ENCODE data around the gene GPR152. TPM values are rescaled to one million over a fixed set of nuclear protein-coding genes. Genes with fewer than 3 reads are reported as not detected.

Gene GPR152
- total and polyA plus RNA-seq, 7 experiments from 2014 or later = 1.4 to 1.5 TPM; not detected in 5

DNA sequence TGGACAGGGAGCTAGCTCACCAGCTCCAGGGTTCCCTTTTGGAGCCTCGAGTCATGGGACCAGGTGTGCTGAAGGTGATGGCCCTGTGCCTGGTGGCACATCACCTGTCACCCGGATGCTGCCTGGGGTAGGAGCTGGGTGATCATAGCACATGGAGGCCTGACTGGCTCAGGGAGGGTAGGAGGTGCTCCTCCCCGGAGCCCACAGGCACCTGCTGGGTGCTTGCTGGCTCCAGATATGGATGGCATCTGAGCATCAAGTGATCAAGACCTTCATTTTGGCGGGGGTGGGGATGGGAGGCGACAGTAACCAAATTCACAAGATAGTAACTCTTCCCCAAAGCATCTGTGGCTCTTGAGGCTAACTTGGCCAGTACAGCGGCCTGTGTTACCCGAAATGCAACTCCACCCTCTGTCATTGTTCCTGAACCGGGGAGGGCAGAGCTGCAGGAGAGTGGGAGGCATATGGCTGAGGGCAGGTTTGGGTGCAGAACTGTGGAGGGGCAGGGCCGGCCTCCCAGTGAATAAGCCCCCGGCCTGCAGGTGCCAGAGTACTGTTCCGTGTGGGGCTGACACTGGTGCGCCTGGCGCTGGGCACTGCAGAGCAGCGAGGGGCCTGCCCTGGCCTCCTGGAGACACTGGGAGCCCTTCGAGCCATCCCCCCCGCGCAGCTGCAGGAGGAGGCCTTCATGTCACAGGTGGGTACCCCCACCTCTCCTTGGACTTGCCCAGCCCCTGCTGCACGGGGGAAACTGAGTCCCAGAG lies 43.9 kb downstream of the GPR152 start:
- Histone ChIP-seq H3K27ac (ENCODE audit: low read depth, low read length) (peak overlapping the region; percentile 87), H3K4me1 (ENCODE audit: control insufficient read depth in 2 of 2, insufficient read depth in 2 of 2, low read length in 2 of 2) (peaks cover 80 to 83% of the 10 kb centered on the region in 2 donors), H3K27me3 (ENCODE audit: control insufficient read depth in 2 of 2, insufficient read depth in 2 of 2, low read length in 2 of 2) (no peaks in the 10 kb centered on the region), H3K9me3 (ENCODE audit: control insufficient read depth in 2 of 3, low read length in 3 of 3) (no peaks in the 10 kb centered on the region), H3K36me3 (ENCODE audit: control insufficient read depth in 2 of 3, insufficient read depth in 3 of 3, low read length in 3 of 3) (peaks cover 0 to 25% (median 5%) of the 10 kb centered on the region in 3 experiments), H3K4me3 (ENCODE audit: low read length) (peak overlapping the region; percentile 98)
- Mint-ChIP-seq H3K27ac (peak overlapping the region; percentile 91 to 95 (median 93)), H3K4me1 (peaks cover 51 to 86% (median 80%) of the 10 kb centered on the region in 7 donors), H3K4me3 (peak overlapping the region; percentile 90 to 100 (median 98)), H3K36me3 (peaks cover 0 to 52% (median 11%) of the 10 kb centered on the region in 5 donors), H3K27me3 (peaks cover 0 to 5% (median 0%) of the 10 kb centered on the region in 5 donors), H3K9me3 (peaks cover 0 to 3% (median 0%) of the 10 kb centered on the region in 11 donors)
- ATAC-seq (peak; percentile 10), DNase-seq (peak in 4 of 9 donors; percentile 31 to 49 (median 33))
- POLR2A ChIA-PET = interaction anchor here (0.5 to 25.4 kb wide), 23 partner anchors 10 to 1478 kb away, joined by 3 to 1530 read pairs (median 4); partner anchors contain the start of genes AIP, CARNS1, CORO1B and PTPRCAP
- intact Hi-C loops (cut with micrococcal nuclease) = loop anchor here (1.0 kb wide), 4 partner anchors 9 to 56 kb away; partner anchors contain the start of gene PTPRCAP (in 1 of the 2)
- CTCF ChIA-PET = interaction anchor here (0.9 to 2.3 kb wide), 6 partner anchors 10 to 29 kb away, joined by 3 to 8 read pairs (median 4); partner anchors contain the start of gene PTPRCAP

DNA sequence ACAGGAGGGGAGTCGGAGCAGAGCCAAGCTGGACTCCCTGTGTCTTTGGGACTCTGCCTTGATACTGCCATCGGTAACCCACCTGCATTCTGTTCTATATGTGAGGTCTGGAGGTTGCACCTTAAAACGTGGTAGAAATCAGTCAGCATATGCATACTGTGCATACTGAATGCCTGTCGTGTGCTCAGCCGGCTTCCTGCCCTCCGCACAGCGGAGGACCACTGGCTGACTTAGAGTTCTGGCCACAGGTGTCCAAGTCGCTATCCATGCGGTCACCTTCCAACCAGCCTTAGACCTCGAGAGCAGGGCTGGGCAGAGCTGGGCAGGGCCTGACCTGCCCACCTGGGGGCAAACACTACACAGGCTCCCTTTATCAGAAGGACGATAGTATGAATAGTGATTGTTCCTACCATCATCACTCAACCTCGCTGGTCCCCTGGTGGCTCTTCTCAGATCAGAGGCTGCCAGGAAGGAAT lies 44.8 kb downstream of the GPR152 start:
- Histone ChIP-seq H3K4me3 (ENCODE audit: low read length) (peak overlapping the region; percentile 98), H3K27ac (ENCODE audit: low read depth, low read length) (peak overlapping the region; percentile 87), H3K27me3 (ENCODE audit: control insufficient read depth in 2 of 2, insufficient read depth in 2 of 2, low read length in 2 of 2) (no peaks in the 10 kb centered on the region), H3K36me3 (ENCODE audit: control insufficient read depth in 2 of 3, insufficient read depth in 3 of 3, low read length in 3 of 3) (peaks cover 0 to 25% (median 5%) of the 10 kb centered on the region in 3 experiments), H3K9me3 (ENCODE audit: control insufficient read depth in 2 of 3, low read length in 3 of 3) (no peaks in the 10 kb centered on the region), H3K4me1 (ENCODE audit: control insufficient read depth in 2 of 2, insufficient read depth in 2 of 2, low read length in 2 of 2) (peaks cover 80 to 84% of the 10 kb centered on the region in 2 donors)
- peaks cover 0 to 52% (median 11%) of the 10 kb centered on the region in 5 donors for H3K36me3 Mint-ChIP-seq
- CTCF ChIA-PET = interaction anchor here (0.7 to 2.3 kb wide), 11 partner anchors 11 to 98 kb away, joined by 3 to 8 read pairs (median 5); partner anchors contain the start of genes PITPNM1, PTPRCAP and TMEM134
- H3K4me1 Mint-ChIP-seq = peaks cover 42 to 80% (median 75%) of the 10 kb centered on the region in 7 donors
- H3K4me3 Mint-ChIP-seq = peak overlapping the region; percentile 90 to 100 (median 98)
- DNase-seq (no peak), ATAC-seq (no peak)
- intact Hi-C loops (cut with micrococcal nuclease) = no loop called here
- POLR2A ChIA-PET = interaction anchor here (0.5 to 25.4 kb wide), 17 partner anchors 12 to 136 kb away, joined by 3 to 1530 read pairs (median 5); partner anchors contain the start of genes AIP, CARNS1, CORO1B and PTPRCAP
- H3K9me3 Mint-ChIP-seq = peaks cover 0 to 3% (median 0%) of the 10 kb centered on the region in 11 donors
- no peaks in the 10 kb centered on the region for H3K27me3 Mint-ChIP-seq
- peak overlapping the region; percentile 91 to 95 (median 93) for H3K27ac Mint-ChIP-seq

GRCh38 chr11:67406969-67407687 lies 45.4 kb downstream of the GPR152 start:
- Mint-ChIP-seq H3K27ac (peak overlapping the region; percentile 90 to 95 (median 92)), H3K4me3 (peak overlapping the region; percentile 90 to 100 (median 98)), H3K27me3 (no peaks in the 10 kb centered on the region), H3K9me3 (peaks cover 0 to 3% (median 0%) of the 10 kb centered on the region in 11 donors), H3K4me1 (peaks cover 38 to 74% (median 69%) of the 10 kb centered on the region in 7 donors), H3K36me3 (peaks cover 0 to 52% (median 11%) of the 10 kb centered on the region in 5 donors)
- H3K27me3 ChIP-seq (ENCODE audit: control insufficient read depth in 2 of 2, insufficient read depth in 2 of 2, low read length in 2 of 2) = no peaks in the 10 kb centered on the region
- intact Hi-C loops (cut with micrococcal nuclease) = no loop called here
- peaks cover 80 to 84% of the 10 kb centered on the region in 2 donors for H3K4me1 ChIP-seq (ENCODE audit: control insufficient read depth in 2 of 2, insufficient read depth in 2 of 2, low read length in 2 of 2)
- no peaks in the 10 kb centered on the region for H3K9me3 ChIP-seq (ENCODE audit: control insufficient read depth in 2 of 3, low read length in 3 of 3)
- no peak for ATAC-seq
- H3K27ac ChIP-seq (ENCODE audit: low read depth, low read length) = peak overlapping the region; percentile 87
- peak overlapping the region; percentile 98 for H3K4me3 ChIP-seq (ENCODE audit: low read length)
- ChIA-PET POLR2A (interaction anchor here (0.8 to 25.4 kb wide), 10 partner anchors 12 to 77 kb away, joined by 3 to 1530 read pairs (median 8); partner anchors contain the start of genes AIP, CARNS1, PTPRCAP and RAD9A), CTCF (interaction anchor here (0.7 to 1.3 kb wide), 8 partner anchors 13 to 98 kb away, joined by 3 to 6 read pairs (median 4); partner anchors contain the start of genes PITPNM1, PTPRCAP and TMEM134)
- H3K36me3 ChIP-seq (ENCODE audit: control insufficient read depth in 2 of 3, insufficient read depth in 3 of 3, low read length in 3 of 3) = peaks cover 0 to 25% (median 5%) of the 10 kb centered on the region in 3 experiments
- peak in 3 of 9 donors; percentile 19 to 33 (median 27) for DNase-seq

GRCh38 chr11:67406420-67406968 lies 46.0 kb downstream of the GPR152 start:
- peaks cover 0 to 3% (median 0%) of the 10 kb centered on the region in 11 donors for H3K9me3 Mint-ChIP-seq
- Histone ChIP-seq H3K36me3 (ENCODE audit: control insufficient read depth in 2 of 3, insufficient read depth in 3 of 3, low read length in 3 of 3) (peaks cover 0 to 25% (median 5%) of the 10 kb centered on the region in 3 experiments), H3K4me3 (ENCODE audit: low read length) (peak overlapping the region; percentile 98), H3K27ac (ENCODE audit: low read depth, low read length) (peak overlapping the region; percentile 87), H3K4me1 (ENCODE audit: control insufficient read depth in 2 of 2, insufficient read depth in 2 of 2, low read length in 2 of 2) (peaks cover 75 to 80% of the 10 kb centered on the region in 2 donors), H3K27me3 (ENCODE audit: control insufficient read depth in 2 of 2, insufficient read depth in 2 of 2, low read length in 2 of 2) (no peaks in the 10 kb centered on the region), H3K9me3 (ENCODE audit: control insufficient read depth in 2 of 3, low read length in 3 of 3) (no peaks in the 10 kb centered on the region)
- H3K4me3 Mint-ChIP-seq = peak overlapping the region; percentile 90 to 100 (median 98)
- H3K4me1 Mint-ChIP-seq = peaks cover 35 to 69% (median 63%) of the 10 kb centered on the region in 7 donors
- POLR2A ChIA-PET = interaction anchor here (1.0 to 25.4 kb wide), 6 partner anchors 15 to 77 kb away, joined by 4 to 1530 read pairs (median 17); partner anchors contain the start of genes AIP, CARNS1, PTPRCAP and RAD9A
- no peak for DNase-seq
- peaks cover 0 to 52% (median 11%) of the 10 kb centered on the region in 5 donors for H3K36me3 Mint-ChIP-seq
- intact Hi-C loops (cut with micrococcal nuclease) = no loop called here
- CTCF ChIA-PET = interaction anchor here (0.9 to 1.3 kb wide), 5 partner anchors 13 to 62 kb away, joined by 3 to 6 read pairs (median 5); partner anchors contain the start of genes PTPRCAP and TMEM134
- H3K27ac Mint-ChIP-seq = peak overlapping the region in 8 of 9 donors; percentile 90 to 95 (median 92)
- H3K27me3 Mint-ChIP-seq = no peaks in the 10 kb centered on the region
- no peak for ATAC-seq

GRCh38 chr11:67405688-67406339 lies 46.7 kb downstream of the GPR152 start:
- DNase-seq (no peak), ATAC-seq (no peak)
- Histone ChIP-seq H3K4me3 (ENCODE audit: low read length) (peak overlapping the region; percentile 98), H3K27me3 (ENCODE audit: control insufficient read depth in 2 of 2, insufficient read depth in 2 of 2, low read length in 2 of 2) (no peaks in the 10 kb centered on the region), H3K9me3 (ENCODE audit: control insufficient read depth in 2 of 3, low read length in 3 of 3) (no peaks in the 10 kb centered on the region), H3K4me1 (ENCODE audit: control insufficient read depth in 2 of 2, insufficient read depth in 2 of 2, low read length in 2 of 2) (peaks cover 68 to 76% of the 10 kb centered on the region in 2 donors), H3K36me3 (ENCODE audit: control insufficient read depth in 2 of 3, insufficient read depth in 3 of 3, low read length in 3 of 3) (peaks cover 0 to 26% (median 5%) of the 10 kb centered on the region in 3 experiments), H3K27ac (ENCODE audit: low read depth, low read length) (peak overlapping the region; percentile 87)
- Mint-ChIP-seq H3K9me3 (peaks cover 0 to 3% (median 0%) of the 10 kb centered on the region in 11 donors), H3K4me1 (peaks cover 28 to 65% (median 56%) of the 10 kb centered on the region in 7 donors), H3K36me3 (peaks cover 0 to 49% (median 11%) of the 10 kb centered on the region in 5 donors), H3K27ac (peak overlapping the region in 8 of 9 donors; percentile 91 to 96 (median 95)), H3K4me3 (peak overlapping the region; percentile 90 to 100 (median 98)), H3K27me3 (no peaks in the 10 kb centered on the region)
- CTCF ChIA-PET = interaction anchor here (6.4 kb wide), 1 partner anchor 13 kb away, joined by 67 read pairs; no protein-coding TSS in a partner anchor
- POLR2A ChIA-PET = interaction anchor here (0.8 to 25.4 kb wide), 8 partner anchors 15 to 94 kb away, joined by 3 to 1530 read pairs (median 50); partner anchors contain the start of genes AIP, CARNS1, POLD4 and PTPRCAP
- intact Hi-C loops (cut with micrococcal nuclease) = no loop called here
